K562 (cell line): Measurements from ENCODE around the gene OBSCN. TPM values are rescaled to one million over a fixed set of nuclear protein-coding genes. Genes with fewer than 3 reads are reported as not detected.

ENCODE experiments used
- ATAC-seq: fragments of 200-7000 bp; cut with Tn5 transposase; 3 replicates; pipeline ENCODE4 v1.9.1; 2020; ENCODE audit warnings: moderate library complexity
- BruUV-seq: library from RNA; stranded (reverse); fragments of 400-500 nt; replicated peaks from 2 replicates; lab custom pipeline; 2021; lab: Mats Ljungman, UMichigan
- CTCF ChIA-PET: fragments of 300-600 bp; formaldehyde crosslinking; extraction: SDS; loops from one replicate; lab custom pipeline; 2021; ENCODE audit warnings: low intra/inter-chr PET ratio; lab: Yijun Ruan, JAX
- POLR2A ChIA-PET: fragments of 300-600, 350-650 bp; sonication (Branson Sonifier 250); formaldehyde crosslinking; extraction: SDS; loops from one replicate; lab custom pipeline; 2021; ENCODE audit warnings: antibody characterized with exemption, inconsistent platforms; lab: Yijun Ruan, JAX
- DNase-seq, 4 experiments: peaks; one replicate each; pipeline versions ENCODE4 v3.0.0 to v3.0.0-alpha.2; 2011 to 2018; ENCODE audit warnings: low spot score in 3 of 4, mixed read lengths in 3 of 4; ENCODE audit errors: extremely low read depth in 1 of 4
- FAIRE-seq: peaks from 2 replicates; lab custom pipeline; 2011; peaks lifted over from hg19 to GRCh38; lab: Jason Lieb, UNC
- H2AFZ ChIP-seq: 2 replicates; pipeline ENCODE4 v1.6.0; 2011; ENCODE audit warnings: low read depth, low read length, control low read depth, inconsistent platforms
- H3K27ac ChIP-seq: fragments of 200-600 bp; 3 replicates; pipeline ENCODE4 v1.8.0; 2011; ENCODE audit warnings: low read depth, mild to moderate bottlenecking, control low read depth, inconsistent platforms, low read length, moderate library complexity, mixed read lengths; ENCODE audit errors: extremely low read depth
- H3K27me3 ChIP-seq, 2 experiments: fragments of 300-600 bp in 1 of 2; 2 replicates in 1 of 2; 3 replicates in 1 of 2; pipeline versions ENCODE4 v1.6.0 to v1.8.0; 2011; ENCODE audit warnings: inconsistent platforms in 2 of 2, low read length in 2 of 2, mild to moderate bottlenecking in 1 of 2, mixed read lengths in 1 of 2, moderate library complexity in 1 of 2; ENCODE audit not compliant: control insufficient read depth in 2 of 2, insufficient read depth in 2 of 2
- H3K36me3 ChIP-seq: fragments of 300-600 bp; 3 replicates; pipeline ENCODE4 v1.8.0; 2011; ENCODE audit warnings: mild to moderate bottlenecking, low read length, inconsistent platforms; ENCODE audit not compliant: control insufficient read depth, insufficient read depth
- H3K4me1 ChIP-seq, 2 experiments: fragments of 200-600 bp in 1 of 2; replicated peaks in 1 of 2; 2 replicates in 1 of 2; 3 replicates in 1 of 2; pipeline versions ENCODE4 v1.5.1 to v1.8.0; 2011; ENCODE audit warnings: inconsistent platforms in 2 of 2, low read length in 2 of 2, mild to moderate bottlenecking in 1 of 2, mixed read lengths in 1 of 2, moderate library complexity in 1 of 2; ENCODE audit not compliant: control insufficient read depth in 2 of 2, insufficient read depth in 2 of 2
- H3K4me2 ChIP-seq: 2 replicates; pipeline ENCODE4 v1.6.1; 2011; ENCODE audit warnings: low read length, control low read depth, inconsistent platforms, mixed read lengths; ENCODE audit not compliant: insufficient read depth
- H3K4me3 ChIP-seq: fragments of 200-600 bp; sonication (generic), shearing (Covaris generic); 2 replicates; pipeline ENCODE4 v1.5.1; 2016; ENCODE audit warnings: control low read depth, inconsistent platforms
- H3K79me2 ChIP-seq: fragments of 200-600 bp; 3 replicates; pipeline ENCODE4 v1.8.0; 2011; ENCODE audit warnings: low read length, inconsistent platforms; ENCODE audit not compliant: control insufficient read depth, insufficient read depth
- H3K9ac ChIP-seq, 2 experiments: 2 replicates each; pipeline versions ENCODE4 v1.6.0 to v1.6.1; 2011; ENCODE audit warnings: low read depth in 2 of 2, low read length in 2 of 2, control low read depth in 1 of 2, inconsistent platforms in 1 of 2, mild to moderate bottlenecking in 1 of 2, mixed read lengths in 1 of 2; ENCODE audit not compliant: insufficient read depth in 1 of 2
- H3K9me1 ChIP-seq: one replicate; pipeline ENCODE4 v1.6.0; 2011; ENCODE audit warnings: inconsistent platforms, mild to moderate bottlenecking, low read length, moderate library complexity; ENCODE audit not compliant: control insufficient read depth, insufficient read depth
- H3K9me3 ChIP-seq: replicated peaks from 2 replicates; pipeline ENCODE4 v1.5.1; 2011; ENCODE audit warnings: low read depth, low read length, inconsistent platforms; ENCODE audit not compliant: control insufficient read depth, insufficient read depth
- H4K20me1 ChIP-seq: replicated peaks from 2 replicates; pipeline ENCODE4 v1.6.1; 2011; ENCODE audit warnings: low read length, inconsistent platforms, mixed read lengths; ENCODE audit not compliant: control insufficient read depth, insufficient read depth
- DLX4 ChIP-seq: fragments of 250-450 bp; sonication (Bioruptor Pico); IDR thresholded peaks from 2 replicates; pipeline ENCODE4 v1.6.1; 2021; ENCODE audit warnings: mild to moderate bottlenecking
- ETV1 ChIP-seq: fragments of 450-650 bp; conservative IDR thresholded peaks from 2 replicates; pipeline ENCODE4 v1.6.1; 2016; ENCODE audit warnings: missing genetic modification characterization, control low read depth, low read depth, missing compliant biosample characterization
- NFRKB ChIP-seq: fragments of 450-650 bp; IDR thresholded peaks from 2 replicates; pipeline ENCODE4 v1.6.1; 2016; ENCODE audit warnings: low read depth
- TAL1 ChIP-seq: fragments of 450-650 bp; IDR thresholded peaks from 2 replicates; pipeline ENCODE4 v1.6.1; 2016; ENCODE audit warnings: mild to moderate bottlenecking
- ZNF518B ChIP-seq: fragments of 250-450 bp; sonication (Bioruptor Pico); IDR thresholded peaks from 2 replicates; pipeline ENCODE4 v1.5.0; 2021; ENCODE audit warnings: mild to moderate bottlenecking, moderate library complexity
- WGBS: fragments of 100-300 bp; shearing (Covaris generic); methylation state at CpG from one replicate; pipeline ENCODE4 v1.1.6; 2016; ENCODE audit warnings: low coverage, mixed read lengths; ENCODE audit not compliant: insufficient coverage; ENCODE audit errors: missing lambda C conversion rate; 5-methylcytosine and 5-hydroxymethylcytosine counted together
- in situ Hi-C: fragments of 300-500 bp; cut with MboI; formaldehyde crosslinking; loops from 4 replicates; pipeline ENCODE4 v1.15.0; 2018; ENCODE audit warnings: inconsistent platforms, mixed read lengths
- intact Hi-C: fragments of 100-400 bp; cut with micrococcal nuclease; formaldehyde crosslinking; loops from 2 replicates; pipeline ENCODE4 v1.14.2; 2022
- polyA plus RNA-seq, 8 experiments: library from polyadenylated mRNA; depleted of rRNA in 4 of 8; stranded (reverse) in 5 of 8; unstranded in 3 of 8; fragments of >200 nt; fragmentation: Nextera tagmentation in 2 of 8; fragmentation: Illumina TruSeq in 1 of 8; extraction: Ambion mirVana in 2 of 8; extraction: Trizol in 1 of 8; gene quantifications; 2 replicates each; pipeline versions ENCODE4 v1.2.1 to v1.2.3, GENCODE V29; 2011 to 2014; ENCODE audit warnings: inconsistent platforms in 1 of 8, missing spikeins in 1 of 8
- total RNA-seq, 7 experiments: library from RNA; depleted of rRNA in 6 of 7; stranded (reverse); fragments of >200 nt in 6 of 7; fragmentation: Illumina TruSeq in 2 of 7; extraction: Trizol in 2 of 7; gene quantifications; 2 replicates each; pipeline versions ENCODE4 v1.2.1 to v1.2.3, GENCODE V29; 2011 to 2021; ENCODE audit warnings: low replicate concordance in 1 of 7

OBSCN gene
- total and polyA plus RNA-seq, 9 of the 15 experiments (the other 6 are each of a cell fraction or from before 2014, with no cell fraction given), result 0.18 to 19.7 (median 3.6) TPM

- Histone ChIP-seq H3K27me3 (peaks cover 27 to 35% of the 10 kb centered on the region in 2 experiments; a peak in 4 of 5 replicates), H3K9ac (no peak overlapping the region), H3K9me3 (no peaks in the 10 kb centered on the region), H3K9me1 (no peaks in the 10 kb centered on the region), H2AFZ (no peak overlapping the region), H3K4me3 (no peak overlapping the region), H3K4me1 (peaks cover 0 to 50% of the 10 kb centered on the region in 2 experiments; a peak in 1 of 5 replicates), H3K36me3 (no peaks in the 10 kb centered on the region), H3K4me2 (no peak overlapping the region), H3K27ac (no peak overlapping the region), H4K20me1 (no peaks in the 10 kb centered on the region; the same call in 1 of the 2 replicates), H3K79me2 (no peaks in the 10 kb centered on the region)
- DNase-seq (no peak), ATAC-seq (no peak), FAIRE-seq (no peak)
- in situ Hi-C loops (no loop called here), intact Hi-C loops (no loop called here)
- WGBS, result 26% methylated on average over 3 of the region's 3 CpGs
- TF ChIP-seq DLX4 (CRISPR knock-in tag), result no peak
- no peak for TF ChIP-seq ZNF518B (CRISPR knock-in tag)
- TF ChIP-seq ETV1 (tag), result no peak
- TF ChIP-seq NFRKB, result no peak
- TF ChIP-seq TAL1, result no peak
- CTCF ChIA-PET, result no interaction called here
- POLR2A ChIA-PET, result interaction anchor here (1.0 to 1.3 kb wide), 3 partner anchors 9 to 173 kb away, joined by 3 read pairs; a partner anchor contains a TSS
- BruUV-seq, result no TSS peak
Observed at GRCh38 chr1:228284148-228284495, 76.3 kb downstream of the OBSCN start.
